K562 (cell line): Measurements from ENCODE around the gene C1orf116.

ENCODE experiments used
- AFF4 ChIP-seq: sonication (generic); formaldehyde crosslinking; IDR thresholded peaks from 2 replicates; pipeline ENCODE4 v1.8.0; 2023; ENCODE audit warnings: mild to moderate bottlenecking, missing genetic modification reagents
- FOXJ2 ChIP-seq: fragments of 200-800 bp; sonication (Bioruptor generic); IDR thresholded peaks from 2 replicates; pipeline ENCODE4 v1.6.1; 2016; ENCODE audit warnings: missing genetic modification characterization, missing compliant biosample characterization
- HLTF ChIP-seq: fragments of 450-650 bp; IDR thresholded peaks from 2 replicates; pipeline ENCODE4 v1.6.1; 2016
- MCM5 ChIP-seq: fragments of 450-650 bp; IDR thresholded peaks from 2 replicates; pipeline ENCODE4 v1.6.1; 2016; ENCODE audit warnings: low read depth
- NFIC ChIP-seq: fragments of 450-650 bp; IDR thresholded peaks from 2 replicates; pipeline ENCODE4 v1.6.1; 2017; ENCODE audit warnings: mild to moderate bottlenecking, inconsistent platforms
- POLR2A ChIP-seq: fragments of 450-650 bp; conservative IDR thresholded peaks from 2 replicates; pipeline ENCODE4 v1.6.1; 2016
- PPARD ChIP-seq: fragments of 250-450 bp; sonication (Bioruptor Pico); IDR thresholded peaks from 2 replicates; pipeline ENCODE4 v1.8.0; 2022; ENCODE audit warnings: inconsistent platforms, mild to moderate bottlenecking, moderate library complexity
- SMAD4 ChIP-seq: fragments of 250-450 bp; sonication (Bioruptor Pico); conservative IDR thresholded peaks from 2 replicates; pipeline ENCODE4 v1.8.0; 2021; ENCODE audit warnings: inconsistent platforms, mild to moderate bottlenecking, moderate library complexity
- ZFP36 ChIP-seq: fragments of 150-350 bp; IDR thresholded peaks from 2 replicates; pipeline ENCODE4 v1.6.1; 2018; ENCODE audit warnings: low read length, low read depth; ENCODE audit not compliant: partially characterized antibody
- TF ChIP-seq, protein P1 (sequence below), 3 experiments: IDR thresholded peaks in 2 of 3; conservative IDR thresholded peaks in 1 of 3; 2 replicates each; pipeline ENCODE4 v1.5.1; 2011 to 2012; ENCODE audit warnings: low read length in 3 of 3, mild to moderate bottlenecking in 3 of 3, control low read depth in 2 of 3, improper control_type of control experiment in 1 of 3, inconsistent platforms in 1 of 3, low read depth in 1 of 3, mixed read lengths in 1 of 3, moderate library complexity in 1 of 3; ENCODE audit not compliant: insufficient read depth in 2 of 3
- TF ChIP-seq, protein P2 (sequence below), 2 experiments: fragments of 450-650 bp in 1 of 2; sonication (generic) in 1 of 2; formaldehyde crosslinking in 1 of 2; IDR thresholded peaks in 1 of 2; conservative IDR thresholded peaks in 1 of 2; 2 replicates each; pipeline versions ENCODE4 v1.6.1 to v1.8.1; 2016 to 2023; ENCODE audit warnings: mild to moderate bottlenecking in 2 of 2, moderate library complexity in 2 of 2, inconsistent platforms in 1 of 2, missing genetic modification reagents in 1 of 2
- TF ChIP-seq, protein P3 (sequence below): sonication (generic); formaldehyde crosslinking; IDR thresholded peaks from 2 replicates; pipeline ENCODE4 v1.8.0; 2022; ENCODE audit warnings: mild to moderate bottlenecking, low read depth, missing genetic modification reagents

DNA sequence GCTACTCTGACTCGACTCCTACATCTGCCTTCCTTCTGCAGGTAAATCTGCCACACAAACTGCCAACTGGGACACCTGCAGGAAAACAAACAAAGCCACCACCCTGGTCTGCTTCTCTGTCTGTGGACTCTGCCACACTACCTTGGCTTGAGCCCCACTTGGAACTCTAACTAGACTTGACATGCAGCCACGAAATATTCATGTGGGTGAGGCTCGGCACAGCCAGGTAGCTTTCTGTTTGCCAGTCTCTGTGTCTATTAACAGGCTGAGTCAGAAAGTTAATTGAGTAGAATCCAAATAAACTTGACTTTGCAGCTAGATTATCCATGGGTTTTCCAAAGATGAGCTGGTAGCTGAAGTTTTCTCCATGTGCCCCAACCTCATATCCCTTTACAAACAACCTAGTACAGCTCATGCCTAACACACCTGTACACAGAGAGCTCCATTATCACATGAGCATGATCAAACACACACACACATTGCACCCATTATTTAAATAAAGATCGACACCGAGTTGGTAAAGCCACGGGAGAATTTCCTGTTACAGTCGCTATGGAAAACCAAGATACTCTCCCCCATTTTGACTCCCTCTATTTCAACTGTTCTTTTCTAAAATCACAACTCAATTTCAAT is 808 bp downstream of the C1orf116 start:
- TF ChIP-seq, protein P1, sequence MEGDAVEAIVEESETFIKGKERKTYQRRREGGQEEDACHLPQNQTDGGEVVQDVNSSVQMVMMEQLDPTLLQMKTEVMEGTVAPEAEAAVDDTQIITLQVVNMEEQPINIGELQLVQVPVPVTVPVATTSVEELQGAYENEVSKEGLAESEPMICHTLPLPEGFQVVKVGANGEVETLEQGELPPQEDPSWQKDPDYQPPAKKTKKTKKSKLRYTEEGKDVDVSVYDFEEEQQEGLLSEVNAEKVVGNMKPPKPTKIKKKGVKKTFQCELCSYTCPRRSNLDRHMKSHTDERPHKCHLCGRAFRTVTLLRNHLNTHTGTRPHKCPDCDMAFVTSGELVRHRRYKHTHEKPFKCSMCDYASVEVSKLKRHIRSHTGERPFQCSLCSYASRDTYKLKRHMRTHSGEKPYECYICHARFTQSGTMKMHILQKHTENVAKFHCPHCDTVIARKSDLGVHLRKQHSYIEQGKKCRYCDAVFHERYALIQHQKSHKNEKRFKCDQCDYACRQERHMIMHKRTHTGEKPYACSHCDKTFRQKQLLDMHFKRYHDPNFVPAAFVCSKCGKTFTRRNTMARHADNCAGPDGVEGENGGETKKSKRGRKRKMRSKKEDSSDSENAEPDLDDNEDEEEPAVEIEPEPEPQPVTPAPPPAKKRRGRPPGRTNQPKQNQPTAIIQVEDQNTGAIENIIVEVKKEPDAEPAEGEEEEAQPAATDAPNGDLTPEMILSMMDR (IDR thresholded peaks at IDR 0.05 in 2 of 3, conservative IDR thresholded peaks at IDR 0.05 in 1 of 3; ENCODE audit: insufficient read depth in 2 of 3, low read depth in 1 of 3, low read length in 3 of 3), result no peak
- TF ChIP-seq MCM5, result no peak
- TF ChIP-seq FOXJ2, result no peak
- no peak for TF ChIP-seq ZFP36
- no peak for TF ChIP-seq AFF4
- TF ChIP-seq, protein P2, sequence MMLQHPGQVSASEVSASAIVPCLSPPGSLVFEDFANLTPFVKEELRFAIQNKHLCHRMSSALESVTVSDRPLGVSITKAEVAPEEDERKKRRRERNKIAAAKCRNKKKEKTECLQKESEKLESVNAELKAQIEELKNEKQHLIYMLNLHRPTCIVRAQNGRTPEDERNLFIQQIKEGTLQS (IDR thresholded peaks at IDR 0.05), result no peak
- TF ChIP-seq, protein P2 (CRISPR knock-in tag; conservative IDR thresholded peaks at IDR 0.05), result no peak
- no peak for TF ChIP-seq POLR2A
- no peak for TF ChIP-seq PPARD (CRISPR knock-in tag)
- TF ChIP-seq NFIC, result no peak
- TF ChIP-seq, protein P3, sequence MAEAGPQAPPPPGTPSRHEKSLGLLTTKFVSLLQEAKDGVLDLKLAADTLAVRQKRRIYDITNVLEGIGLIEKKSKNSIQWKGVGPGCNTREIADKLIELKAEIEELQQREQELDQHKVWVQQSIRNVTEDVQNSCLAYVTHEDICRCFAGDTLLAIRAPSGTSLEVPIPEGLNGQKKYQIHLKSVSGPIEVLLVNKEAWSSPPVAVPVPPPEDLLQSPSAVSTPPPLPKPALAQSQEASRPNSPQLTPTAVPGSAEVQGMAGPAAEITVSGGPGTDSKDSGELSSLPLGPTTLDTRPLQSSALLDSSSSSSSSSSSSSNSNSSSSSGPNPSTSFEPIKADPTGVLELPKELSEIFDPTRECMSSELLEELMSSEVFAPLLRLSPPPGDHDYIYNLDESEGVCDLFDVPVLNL (CRISPR knock-in tag), result no peak
- no peak for TF ChIP-seq SMAD4 (CRISPR knock-in tag)
- TF ChIP-seq HLTF, result no peak
